NCI-H446 treated with DMSO at 0.1 percent for 48 hours (cell line): Measurements from ENCODE around the gene POLDIP3.
"Not testable (repeated sequence)": the region's sequence is repeated elsewhere in the genome, so short reads cannot be mapped to it uniquely, and the experiment has no call there.

ENCODE experiments used
- DNase-seq: peaks from one replicate; lab custom pipeline; 2025; lab: John Stamatoyannopoulos, UW

Gene POLDIP3

DNA sequence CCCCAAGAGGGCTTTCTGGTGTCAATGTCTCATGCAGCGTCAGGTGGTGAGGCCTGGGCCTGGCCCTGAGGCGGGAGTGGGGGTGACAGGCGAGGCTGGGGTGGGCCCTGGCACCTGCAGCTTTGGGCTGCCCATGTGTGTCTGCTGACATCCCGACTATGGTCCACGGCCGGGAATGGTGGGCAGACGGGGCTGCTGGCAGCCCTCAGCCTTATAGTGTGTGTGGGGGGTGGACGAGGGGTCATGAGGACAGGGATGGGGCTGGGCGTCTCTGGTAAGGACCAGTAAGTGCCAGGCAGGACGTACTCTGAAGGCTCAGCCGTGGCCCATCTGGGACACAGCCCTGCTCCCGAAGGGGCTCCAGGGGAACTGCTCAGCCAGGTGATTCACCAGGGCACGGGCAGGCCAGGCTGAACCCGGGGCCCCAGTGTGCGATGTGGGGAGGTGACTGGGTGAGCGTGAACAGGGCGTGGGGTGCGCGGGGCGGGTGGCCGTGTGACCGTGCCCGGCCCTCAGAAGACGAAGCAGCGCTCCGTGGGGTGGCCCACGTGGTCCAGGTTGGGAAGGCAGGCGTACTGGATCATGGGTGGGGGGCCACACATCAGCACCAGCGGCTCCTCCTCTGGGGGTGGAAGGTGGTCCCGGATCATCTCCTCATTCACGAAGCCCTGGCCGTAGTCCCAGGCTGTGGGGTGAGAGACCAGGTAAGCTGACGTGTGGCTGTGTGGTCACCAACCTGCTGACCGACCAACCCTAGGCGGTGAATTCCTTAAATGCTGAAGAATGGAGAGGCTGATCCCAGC is 4.8 kb upstream of the POLDIP3 start:
- DNase-seq = no peak

DNA sequence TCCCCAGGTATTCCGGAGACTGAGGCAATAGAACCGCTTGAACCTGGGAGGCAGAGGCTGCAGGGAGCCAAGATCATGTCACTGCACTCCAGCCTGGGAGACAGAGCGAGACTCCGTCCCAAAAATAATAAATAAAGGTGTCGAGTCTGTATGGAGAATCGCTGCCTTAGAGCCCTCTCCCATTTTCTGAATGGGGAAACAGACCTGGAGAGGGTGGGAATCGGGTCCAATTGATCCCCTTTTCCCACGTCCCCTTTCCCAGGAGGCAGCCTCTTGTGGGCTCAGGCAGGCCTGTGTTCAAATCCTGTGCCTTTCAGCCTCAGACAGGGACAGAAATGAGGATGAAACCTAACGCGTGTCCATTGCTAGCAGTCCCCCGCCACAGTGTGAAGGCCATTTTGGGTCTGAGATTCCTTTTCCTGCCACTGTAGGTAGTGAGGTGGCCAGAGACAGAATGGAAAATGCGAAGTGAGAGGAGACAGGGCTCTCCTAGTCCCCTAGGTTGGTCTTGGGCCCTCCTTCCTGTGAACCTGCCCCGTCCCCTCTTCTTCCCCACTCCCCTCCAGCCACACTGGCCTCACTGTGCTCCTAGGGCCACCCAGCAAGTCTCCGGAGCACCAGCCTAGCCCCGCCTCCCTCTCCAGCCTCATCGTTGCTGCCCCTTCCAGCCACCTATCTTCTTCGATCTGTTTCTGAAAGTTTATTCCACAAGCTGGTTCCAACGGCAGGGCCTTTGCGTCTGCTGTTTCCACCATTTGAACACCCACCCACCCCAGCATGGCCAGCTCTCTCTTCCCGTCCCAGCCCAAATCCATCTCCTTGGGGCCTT is 2.7 kb upstream of the POLDIP3 start:
- DNase-seq = no peak

DNA sequence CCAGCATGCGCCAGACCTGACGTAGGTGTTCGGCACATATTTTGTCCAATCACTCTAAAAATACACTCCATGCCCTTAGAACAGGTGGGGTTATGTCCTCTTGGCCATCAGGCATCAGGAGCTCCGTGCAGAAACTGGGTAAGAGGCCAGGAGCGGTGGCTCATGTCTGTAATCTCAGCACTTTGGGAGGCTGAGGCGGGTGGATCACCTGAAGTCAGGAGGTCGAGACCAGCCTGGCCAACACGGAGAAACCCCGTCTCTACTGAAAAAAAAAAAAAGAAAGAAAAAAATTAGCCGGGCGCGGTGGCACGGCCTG is 1.1 kb upstream of the POLDIP3 start:
- DNase-seq = not testable (repeated sequence)

DNA sequence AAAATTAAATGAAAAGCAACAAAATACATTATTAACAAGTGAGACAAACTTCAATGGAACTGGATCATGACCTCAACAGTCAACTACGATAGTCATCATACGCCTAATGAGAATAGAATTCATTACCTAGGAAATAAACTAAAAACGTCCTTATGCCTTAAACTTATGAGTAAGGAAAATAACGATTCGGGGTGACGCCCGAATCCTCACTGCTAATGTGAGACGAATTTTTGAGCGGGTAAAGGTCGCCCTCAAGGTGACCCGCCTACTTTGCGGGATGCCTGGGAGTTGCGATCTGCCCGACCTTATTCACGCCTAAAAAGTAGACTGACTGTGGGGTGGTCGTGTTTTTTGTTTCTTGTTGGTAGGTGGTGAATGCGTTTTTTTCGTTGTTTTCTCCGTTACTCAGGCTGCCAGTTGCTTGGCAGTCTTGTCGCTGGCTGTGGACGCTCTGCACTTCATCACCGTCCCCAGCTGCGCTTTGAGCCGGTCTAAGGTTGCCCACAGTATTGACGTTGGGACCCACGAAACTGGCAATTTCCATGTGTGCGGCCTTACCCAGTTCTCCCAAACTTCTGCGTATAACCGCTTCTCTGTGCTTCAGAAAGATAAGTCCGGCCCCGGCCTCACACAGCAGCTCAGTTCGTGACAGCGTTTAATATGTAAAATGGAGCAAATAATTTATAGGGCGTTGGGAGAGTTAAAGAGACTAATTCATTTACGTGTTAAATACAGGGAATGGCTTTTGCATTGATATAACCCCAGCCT is 593 bp upstream of the POLDIP3 start:
- DNase-seq = peak; percentile 99

DNA sequence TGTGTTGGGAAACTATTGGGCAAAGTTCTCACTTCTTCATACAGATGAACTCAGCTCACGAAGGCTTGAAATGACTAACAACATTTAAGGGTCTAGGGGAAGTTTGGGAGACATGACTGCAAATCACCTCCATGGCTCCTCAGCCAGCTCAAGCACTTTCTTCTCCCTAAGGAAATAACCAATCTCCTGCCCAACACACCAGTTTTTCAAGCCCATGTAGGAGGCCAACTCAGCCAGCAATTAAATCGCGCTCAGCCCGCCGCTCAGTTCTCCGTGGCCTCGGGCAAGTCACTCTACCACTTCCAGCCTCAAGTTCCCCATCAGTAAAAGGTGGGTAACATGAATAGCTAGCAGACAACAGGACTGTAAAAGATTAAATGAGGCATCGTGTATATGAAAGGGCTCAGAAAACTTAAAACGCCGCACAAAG is 796 bp downstream of the POLDIP3 start:
- DNase-seq = no peak

DNA sequence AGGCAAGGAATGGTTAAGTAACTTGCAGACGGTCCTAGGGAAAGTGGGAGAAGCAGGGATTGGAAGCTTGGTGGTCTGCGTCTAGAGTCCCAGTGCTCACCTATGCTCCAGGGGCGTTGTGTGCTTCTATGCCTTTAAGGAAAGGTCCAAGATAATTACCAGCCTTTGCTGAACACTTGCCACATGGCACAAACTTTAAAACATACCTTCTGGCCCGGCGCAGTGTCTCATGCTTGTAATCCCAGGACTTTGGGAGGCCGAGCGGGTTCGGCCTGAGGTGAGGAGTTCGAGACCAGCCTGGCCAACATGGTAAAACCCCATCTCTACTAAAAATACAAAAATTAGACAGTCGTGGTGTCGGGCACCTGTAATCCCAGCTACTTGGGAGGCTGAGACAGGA is 2.3 kb downstream of the POLDIP3 start:
- DNase-seq = no peak

DNA sequence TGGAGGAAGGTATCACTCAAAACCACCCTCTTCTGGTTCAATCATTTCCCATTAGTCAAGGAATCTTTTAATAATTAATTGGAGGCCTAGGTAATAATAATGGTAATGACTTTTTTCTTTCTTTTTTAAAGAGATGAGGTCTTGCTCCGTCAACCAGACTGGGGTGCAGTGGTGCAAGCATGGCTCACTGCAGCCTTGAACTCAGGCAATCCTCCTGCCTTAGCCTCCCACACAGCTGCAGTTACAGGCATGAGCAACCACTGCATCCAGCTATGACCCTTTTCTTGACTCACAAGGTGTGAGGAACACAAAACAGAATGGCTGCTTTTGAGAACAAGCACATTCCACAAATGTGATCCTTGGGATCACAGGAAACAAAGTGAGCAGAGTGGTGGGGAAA is 3.6 kb downstream of the POLDIP3 start:
- DNase-seq = no peak

DNA sequence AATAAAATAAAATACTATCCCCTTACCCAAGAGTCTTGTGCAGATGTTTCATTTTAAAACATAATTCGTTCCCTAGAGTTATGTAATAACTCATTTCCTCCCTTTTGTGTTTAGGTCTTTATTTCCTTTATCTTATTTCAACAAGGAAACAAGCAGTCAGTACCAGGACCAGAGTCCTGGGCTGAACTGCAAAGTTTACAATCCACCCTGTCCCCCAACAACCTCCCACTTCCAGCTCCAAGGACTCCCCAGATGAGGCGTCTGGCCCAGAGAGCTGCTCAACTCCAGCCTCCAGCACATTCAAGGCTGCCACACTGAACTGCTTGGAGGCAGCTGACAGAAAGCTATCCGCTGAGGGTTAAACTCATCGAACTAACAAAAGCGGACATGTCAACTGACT is 4.5 kb downstream of the POLDIP3 start:
- no peak for DNase-seq

DNA sequence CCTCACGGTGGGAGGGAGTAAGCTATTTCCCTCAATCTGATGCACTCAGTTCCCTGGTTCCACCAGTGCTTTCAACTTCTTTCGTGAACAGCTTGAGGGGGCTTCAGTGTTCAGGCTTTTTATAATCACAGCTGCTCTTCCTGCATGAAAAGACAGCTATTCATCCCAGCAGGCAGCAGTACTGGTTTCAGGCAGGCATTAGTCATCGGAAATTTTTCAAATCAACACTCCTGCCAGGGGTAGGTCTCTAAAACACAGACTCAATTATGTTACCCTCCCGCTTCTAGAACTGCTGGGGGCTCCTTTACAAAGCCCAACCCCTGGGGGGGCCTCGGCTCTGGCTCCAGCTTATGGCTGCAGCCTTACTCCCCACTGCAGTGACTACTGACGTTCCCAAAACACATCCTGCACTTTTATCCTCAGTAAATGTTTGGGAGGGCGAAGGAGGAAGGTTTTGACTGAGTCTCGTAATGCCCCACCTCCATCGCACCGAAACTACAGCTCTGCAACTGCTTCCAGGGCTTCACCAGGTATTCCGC is 5.8 kb downstream of the POLDIP3 start:
- peak; percentile 33 for DNase-seq

DNA sequence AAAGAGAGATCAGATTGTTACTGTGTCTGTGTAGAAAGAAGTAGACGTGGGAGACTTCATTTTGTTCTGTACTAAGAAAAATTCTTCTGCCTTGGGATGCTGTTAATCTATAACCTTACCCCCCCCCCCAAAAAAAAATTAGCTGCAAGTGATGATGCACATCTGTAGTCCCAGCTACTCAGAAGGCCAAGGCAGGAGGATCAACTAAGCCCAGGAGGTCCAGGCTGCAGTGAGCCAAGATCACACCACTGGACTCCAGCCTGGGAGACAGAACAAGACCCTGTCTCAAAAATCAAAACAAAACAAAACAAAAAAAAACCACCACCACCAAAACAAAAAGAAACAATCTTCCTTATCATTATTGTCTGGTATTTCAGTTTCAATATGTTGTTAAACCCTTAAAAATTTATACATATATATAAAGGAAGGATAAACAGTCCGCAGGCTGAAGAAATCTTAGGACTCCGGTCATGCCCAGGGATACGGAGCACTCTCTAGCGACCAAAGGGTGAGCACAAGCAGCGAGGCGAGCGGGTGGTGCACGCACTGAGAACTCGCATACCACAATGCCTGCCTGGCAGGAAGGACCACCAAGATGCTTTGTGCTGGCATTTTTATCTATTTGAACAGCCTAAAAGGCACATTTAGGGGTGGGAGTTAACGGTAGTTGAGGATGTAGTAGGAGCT is 6.4 kb downstream of the POLDIP3 start:
- DNase-seq = no peak

DNA sequence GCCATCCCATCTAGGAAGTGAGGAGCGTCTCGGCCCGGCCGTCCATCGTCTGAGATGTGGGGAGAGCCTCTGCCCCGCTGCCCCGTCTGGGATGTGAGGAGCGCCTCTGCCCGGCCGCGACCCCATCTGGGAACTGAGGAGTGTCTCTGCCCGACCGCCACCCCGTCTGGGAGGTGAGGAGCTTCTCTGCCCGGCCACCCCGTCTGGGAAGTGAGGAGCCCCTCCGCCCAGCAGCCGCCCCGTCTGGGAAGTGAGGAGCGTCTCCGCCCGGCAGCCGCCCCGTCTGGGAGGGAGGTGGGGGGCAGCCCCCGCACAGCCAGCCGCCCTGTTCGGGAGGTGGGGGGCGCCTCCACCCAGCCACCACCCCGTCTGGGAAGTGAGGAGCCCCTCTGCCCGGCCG is 7.0 kb downstream of the POLDIP3 start:
- not testable (repeated sequence) for DNase-seq

DNA sequence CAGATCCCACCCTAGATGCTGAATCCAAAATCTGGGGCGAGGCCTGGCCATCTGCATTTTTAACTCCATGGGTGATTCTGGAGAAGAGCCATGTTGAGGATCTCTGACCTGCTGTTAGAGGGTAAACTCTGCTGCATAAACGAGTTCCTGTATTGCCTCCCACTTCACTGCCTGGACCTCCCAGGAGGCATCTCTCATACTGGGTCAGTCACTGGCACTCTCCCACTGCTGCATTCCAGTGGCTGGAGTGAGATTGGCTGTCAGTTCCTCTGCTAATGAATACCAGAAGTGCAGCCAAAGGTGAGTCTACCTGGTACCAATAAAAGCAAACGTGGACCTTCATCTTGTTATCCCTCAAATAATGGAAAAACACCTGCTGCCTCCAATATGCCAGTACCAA is 10.3 kb downstream of the POLDIP3 start:
- no peak for DNase-seq

DNA sequence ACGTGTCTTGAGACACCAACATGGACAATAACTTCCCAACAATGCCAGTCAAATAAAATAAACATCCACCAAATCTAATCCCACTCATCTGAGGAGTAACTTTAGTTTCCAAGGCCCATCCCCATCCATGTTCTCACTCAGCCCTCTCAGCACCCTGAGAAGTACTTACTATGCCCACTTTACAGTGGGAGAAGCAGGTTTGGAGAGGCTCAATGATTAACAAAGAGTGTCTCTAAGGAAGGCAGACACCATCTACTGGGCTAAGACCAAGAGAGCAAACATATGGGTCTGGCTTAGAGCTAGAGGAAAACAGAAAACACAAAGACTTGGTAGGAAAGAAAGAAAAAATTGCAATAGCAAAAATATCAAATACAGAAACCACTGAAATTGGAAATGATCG is 11.3 kb downstream of the POLDIP3 start:
- no peak for DNase-seq

DNA sequence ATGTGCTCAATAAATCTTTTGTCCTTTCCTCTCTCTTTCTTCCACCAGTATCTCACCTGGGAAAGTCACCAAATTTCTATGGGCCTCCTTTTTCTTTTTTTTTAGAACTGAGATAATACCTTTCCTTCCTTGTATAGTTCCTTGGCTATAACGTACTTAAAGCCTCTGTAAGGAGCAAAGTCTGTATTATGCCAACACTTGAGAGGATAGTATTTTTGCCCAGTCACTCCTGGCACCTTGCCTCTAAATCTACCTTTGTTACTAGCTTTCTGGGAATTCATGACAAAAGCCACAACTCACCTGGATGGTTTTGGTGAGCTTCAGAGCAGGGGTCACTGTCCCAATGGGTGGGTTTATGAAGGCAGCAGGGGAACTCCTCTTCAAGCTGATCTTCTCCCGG is 12.2 kb downstream of the POLDIP3 start:
- no peak for DNase-seq

DNA sequence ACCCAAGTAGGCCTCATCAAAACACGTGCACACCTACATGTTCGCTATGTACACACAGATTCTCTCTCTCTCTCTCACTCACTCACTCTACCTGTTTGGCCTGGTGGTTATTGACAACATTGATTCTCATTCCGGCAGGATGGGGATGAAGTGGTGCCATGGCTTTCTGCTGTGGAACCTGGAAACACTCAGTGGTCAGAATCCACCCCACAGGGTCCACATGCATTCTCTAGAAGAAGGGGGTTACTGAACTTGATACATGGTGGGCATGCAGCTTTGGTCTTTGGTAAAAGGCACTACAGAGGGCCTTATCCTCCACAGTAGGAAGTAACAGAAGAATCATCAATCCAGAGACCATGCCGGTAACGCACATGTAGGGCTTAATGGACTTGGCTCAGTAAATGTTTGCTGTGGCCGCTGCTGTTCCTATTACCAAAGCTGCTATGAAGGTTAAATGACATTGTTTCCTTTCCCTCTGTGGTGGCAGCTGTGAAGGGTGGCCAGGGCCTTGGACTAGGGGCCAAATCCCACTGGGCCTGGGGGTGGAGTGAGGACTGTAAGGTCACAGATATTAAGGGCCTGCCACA is 12.7 kb downstream of the POLDIP3 start:
- no peak for DNase-seq

DNA sequence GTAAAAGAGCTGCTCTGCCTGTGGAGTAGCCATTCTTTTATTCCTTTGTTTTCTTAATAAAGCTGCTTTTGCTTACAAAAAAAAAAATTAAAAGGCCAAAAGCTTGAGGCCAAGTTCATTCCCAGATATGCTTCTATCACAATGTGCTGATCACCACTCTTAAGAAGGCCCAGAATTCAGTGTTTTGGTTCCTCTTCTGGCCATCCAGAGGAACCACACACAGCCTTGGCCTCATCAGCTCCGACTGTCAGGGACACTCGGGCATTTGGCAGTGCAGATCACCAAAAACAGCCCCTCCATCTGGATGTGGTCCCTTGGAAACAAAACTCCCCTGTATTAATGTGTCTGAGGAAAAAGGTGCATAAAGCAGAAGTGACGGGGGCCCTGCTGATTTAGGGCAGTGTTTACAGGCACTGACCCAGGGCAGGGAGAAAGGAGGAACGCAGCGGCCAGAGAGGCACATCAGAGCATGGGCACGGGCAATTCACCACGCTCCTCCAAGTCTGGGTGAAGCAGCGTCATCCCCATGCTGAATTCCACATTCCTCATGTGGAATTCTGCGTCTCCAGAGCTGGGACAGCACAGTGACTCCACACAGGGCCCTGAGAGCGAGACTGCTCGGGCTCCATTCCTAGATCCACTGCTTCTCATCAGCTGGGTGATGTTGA is 17.7 kb downstream of the POLDIP3 start:
- DNase-seq = no peak

DNA sequence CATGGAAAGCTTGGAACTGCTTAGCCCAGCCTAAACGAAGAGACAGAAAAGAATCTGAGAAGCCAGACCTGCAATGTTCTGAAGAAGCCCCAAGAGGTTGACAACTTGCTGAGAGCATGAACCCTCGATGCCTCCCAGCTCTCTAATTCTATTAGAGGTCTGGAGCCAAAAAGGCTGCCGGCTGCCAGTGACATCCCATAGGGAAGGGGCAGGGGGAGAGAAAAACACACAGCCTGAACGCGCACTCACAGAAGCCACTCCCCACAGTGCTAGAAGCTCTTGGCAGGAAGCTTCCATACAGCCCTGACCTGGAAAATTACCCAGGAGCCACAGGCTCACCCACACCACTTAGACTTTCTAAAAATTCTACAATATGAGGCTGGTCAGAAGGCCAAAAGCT is 18.3 kb downstream of the POLDIP3 start:
- no peak for DNase-seq

DNA sequence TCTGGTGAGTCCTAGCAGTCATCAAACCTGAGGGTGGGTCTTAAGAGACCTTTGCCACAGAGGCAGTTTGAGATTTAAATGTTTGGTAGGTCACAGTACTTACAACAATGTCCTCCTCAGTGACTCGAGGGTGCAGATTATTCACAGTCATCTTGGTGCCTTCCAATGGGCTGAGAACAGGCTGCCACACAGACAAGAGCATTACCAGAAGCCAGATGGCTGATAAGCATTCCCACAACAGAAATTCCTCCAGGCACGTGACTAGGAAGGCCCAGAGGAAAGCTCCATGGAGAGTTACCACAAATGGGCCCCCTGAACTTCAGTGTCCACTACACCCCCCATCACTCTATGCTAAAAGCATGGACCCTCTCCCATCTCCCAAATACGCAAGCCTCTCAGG is 19.2 kb downstream of the POLDIP3 start:
- DNase-seq = no peak

DNA sequence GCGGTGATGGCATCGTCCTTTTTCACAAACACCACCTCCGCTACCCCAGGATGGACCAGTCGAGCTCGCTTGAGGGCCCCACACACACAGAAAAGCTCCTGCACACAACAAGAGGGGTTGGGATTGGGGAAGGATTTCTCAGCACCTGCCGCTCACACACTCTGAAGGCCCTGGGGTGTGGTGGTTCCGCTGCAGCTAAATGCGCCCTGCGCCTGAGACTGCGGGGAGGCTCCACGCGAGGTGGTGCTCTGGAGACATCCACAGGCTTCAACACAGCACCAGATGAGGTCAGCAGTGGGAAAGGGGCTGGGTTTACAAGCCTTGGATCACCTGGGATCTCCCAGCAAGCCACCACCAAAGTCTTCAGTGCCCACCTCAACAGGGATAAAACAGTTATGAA is 22.7 kb downstream of the POLDIP3 start:
- DNase-seq = no peak

DNA sequence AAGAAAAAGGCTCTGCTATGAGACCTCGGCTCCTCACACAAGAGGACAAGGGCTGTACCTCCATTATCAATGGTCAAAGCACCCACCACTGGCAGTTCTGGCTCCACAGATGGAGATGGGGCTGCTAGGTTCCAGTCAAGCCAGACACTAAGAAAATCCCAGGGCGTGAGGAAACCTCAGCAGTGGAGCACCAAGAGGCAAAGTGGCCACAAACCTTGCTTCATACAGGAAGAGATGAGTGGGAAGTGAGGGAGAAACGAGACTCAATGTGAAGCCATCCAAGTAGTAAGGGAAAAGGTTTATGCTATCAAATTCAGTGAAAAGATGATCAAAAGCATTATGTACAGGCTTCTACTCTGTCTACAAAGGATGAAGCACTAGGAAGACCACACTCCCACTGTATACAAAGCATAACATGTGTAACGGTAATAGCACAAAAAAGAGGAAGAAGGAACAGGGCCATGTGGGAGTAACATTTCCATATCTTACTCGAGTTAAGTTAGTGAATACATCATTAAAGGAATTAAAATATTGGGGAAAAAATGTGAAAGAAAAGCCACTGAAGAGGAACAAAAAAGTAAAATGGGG is 27.0 kb downstream of the POLDIP3 start:
- DNase-seq = no peak

DNA sequence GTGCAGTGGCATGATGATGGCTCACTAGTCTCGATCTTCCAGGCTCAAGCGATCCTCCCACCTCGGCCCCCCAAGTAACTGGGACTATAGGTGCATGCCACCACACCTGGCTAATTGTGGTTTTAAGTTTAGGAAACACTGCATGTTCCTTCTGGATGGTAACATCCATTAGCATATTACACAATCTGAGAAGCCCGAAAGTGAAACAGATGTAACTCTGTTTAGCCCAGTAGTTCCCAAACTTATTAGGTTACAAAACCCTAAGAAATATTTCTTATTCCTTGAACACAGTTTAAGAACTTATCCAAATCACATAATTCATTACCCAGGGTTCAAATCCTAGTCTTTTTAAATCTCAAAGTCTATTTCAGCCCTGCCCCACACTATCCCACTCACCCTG is 28.3 kb downstream of the POLDIP3 start:
- DNase-seq = no peak
